Heart left ventricle (tissue), 13 donors: ENCODE data around the gene NOC3L.

Experiments used
- POLR2A ChIP-seq, 2 donors: fragments of 450-650 bp; IDR thresholded peaks; one replicate each; pipeline ENCODE4 v1.6.1; 2017; ENCODE audit warnings: antibody characterized with exemption in 2 of 2, mild to moderate bottlenecking in 2 of 2, moderate library complexity in 2 of 2
- TF ChIP-seq, protein P1 (sequence below), 12 donors: fragments of 200-600 bp; sonication (generic) in 4 of 12; IDR thresholded peaks; one replicate each; pipeline versions ENCODE4 v1.5.0 to v1.8.0; 2018 to 2022; ENCODE audit warnings: antibody characterized with exemption in 12 of 12, mild to moderate bottlenecking in 5 of 12
- donor health status: ischemic (EF 13 %, LVEDD 7.1; RV severe dilation, severe dysfunction).
- donor health status: DM: no; HTN: yes; CAD: no.
- donor health status: DM: no; HTN: no; CAD: no.
- donor health status: ischemic (EF 25% LVEDD 6.9; RV normal size, moderate dysfunction).
- donor health status: ischemic (EF 25% LVEDD 5.7; RV mildly dilated, moderate dysfunction).
- donor health status: ischemic (EF 35%, LVEDD 5.7; RV mildly dilated, moderate dysfunction).
- donor health status: nonischemic (EF 11% LVEDD 7.7; RV severe dilation, severe dysfunction).
- donor health status: DM: yes; HTN: yes; CAD: no.
- donor health status: PGD.
- donor health status: ischemic (EF 29% LVEDD 5.4; RV normal size, mild dysfunction).
- donor health status: nonischemic (EF 23%, LVEDD 6.1; RV moderate dilation, normal function).

DNA sequence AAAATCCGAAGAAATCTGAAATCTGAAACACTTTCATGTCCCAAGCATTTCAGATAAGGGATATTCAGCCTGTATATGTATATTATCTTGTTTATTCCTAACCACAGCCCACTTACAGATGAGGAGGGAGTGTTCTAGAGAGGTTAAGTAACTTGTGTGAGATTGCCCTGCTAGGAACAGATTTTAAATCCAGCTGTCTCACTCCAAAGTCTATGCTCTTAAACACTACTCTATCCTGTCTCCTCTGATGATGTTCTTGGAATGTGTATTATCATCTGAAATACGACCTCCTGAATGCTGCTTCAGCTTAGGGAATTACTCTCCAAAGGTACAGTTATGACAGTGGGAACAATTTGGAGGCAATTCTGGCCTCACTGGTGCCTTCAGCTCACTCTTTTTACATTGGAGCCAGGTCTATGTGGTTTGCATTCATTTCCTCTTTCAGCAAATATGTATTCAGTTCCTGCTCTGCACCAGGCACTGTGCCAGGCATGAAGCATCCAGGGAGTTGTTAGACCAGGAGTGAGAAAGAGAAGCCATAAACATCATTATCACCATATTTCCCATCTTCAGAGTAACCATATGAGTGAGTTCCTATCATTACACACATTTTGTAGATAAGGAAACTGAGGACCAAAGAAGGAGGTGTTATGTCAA is 70.2 kb downstream of the NOC3L start:
- TF ChIP-seq, protein P1, sequence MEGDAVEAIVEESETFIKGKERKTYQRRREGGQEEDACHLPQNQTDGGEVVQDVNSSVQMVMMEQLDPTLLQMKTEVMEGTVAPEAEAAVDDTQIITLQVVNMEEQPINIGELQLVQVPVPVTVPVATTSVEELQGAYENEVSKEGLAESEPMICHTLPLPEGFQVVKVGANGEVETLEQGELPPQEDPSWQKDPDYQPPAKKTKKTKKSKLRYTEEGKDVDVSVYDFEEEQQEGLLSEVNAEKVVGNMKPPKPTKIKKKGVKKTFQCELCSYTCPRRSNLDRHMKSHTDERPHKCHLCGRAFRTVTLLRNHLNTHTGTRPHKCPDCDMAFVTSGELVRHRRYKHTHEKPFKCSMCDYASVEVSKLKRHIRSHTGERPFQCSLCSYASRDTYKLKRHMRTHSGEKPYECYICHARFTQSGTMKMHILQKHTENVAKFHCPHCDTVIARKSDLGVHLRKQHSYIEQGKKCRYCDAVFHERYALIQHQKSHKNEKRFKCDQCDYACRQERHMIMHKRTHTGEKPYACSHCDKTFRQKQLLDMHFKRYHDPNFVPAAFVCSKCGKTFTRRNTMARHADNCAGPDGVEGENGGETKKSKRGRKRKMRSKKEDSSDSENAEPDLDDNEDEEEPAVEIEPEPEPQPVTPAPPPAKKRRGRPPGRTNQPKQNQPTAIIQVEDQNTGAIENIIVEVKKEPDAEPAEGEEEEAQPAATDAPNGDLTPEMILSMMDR (IDR thresholded peaks at IDR 0.05), result no peak
- no peak for TF ChIP-seq POLR2A (IDR thresholded peaks at IDR 0.05)
